Right lobe of liver (tissue), 4 donors: ENCODE measurements around the gene CD46.

Experiments
- CTCF ChIP-seq, 4 donors: fragments of 200-600 bp in 3 of 4; fragments of 450-650 bp in 1 of 4; IDR thresholded peaks; one replicate each; pipeline versions ENCODE4 v1.5.1 to v1.8.0; 2016 to 2022; ENCODE audit warnings: antibody characterized with exemption in 4 of 4, mild to moderate bottlenecking in 2 of 4
- POLR2A ChIP-seq: fragments of 450-650 bp; IDR thresholded peaks from one replicate; pipeline ENCODE4 v1.6.1; 2017; ENCODE audit warnings: antibody characterized with exemption, mild to moderate bottlenecking
- donor health status: DM: no; HTN: no; CAD: no.
- donor health status: DM: no; HTN: no; CAD: no.
- donor health status: DM: no; HTN: yes; CAD: no.

DNA sequence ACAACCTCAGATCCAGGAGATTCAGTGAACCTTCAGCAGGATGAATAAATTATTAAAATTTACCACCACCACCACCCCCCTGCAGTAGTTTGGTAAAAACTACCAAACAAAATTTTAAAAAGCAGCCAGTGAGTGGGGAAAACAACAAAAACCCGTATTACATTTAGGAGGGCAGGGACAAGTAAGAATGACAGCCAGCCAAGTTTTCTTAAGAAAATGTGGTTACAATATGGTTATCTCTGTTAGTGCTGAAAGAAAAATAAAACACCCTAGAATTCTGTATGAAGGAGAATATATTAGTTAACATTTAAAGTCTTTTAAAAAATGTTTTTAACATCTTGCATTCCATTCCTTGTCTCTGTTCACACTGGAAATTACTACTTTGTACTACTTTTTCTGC is 14.7 kb downstream of the CD46 start:
- TF ChIP-seq CTCF (IDR thresholded peaks at IDR 0.05) (no peak), POLR2A (no peak)
